ENCODE measurements around the gene MUC13. TPM values are rescaled to one million over a fixed set of nuclear protein-coding genes. Genes with fewer than 3 reads are reported as not detected.

Gene MUC13
- total RNA-seq, 2 donors from 2014 or later, result 0.49 TPM; not detected in 1

DNA sequence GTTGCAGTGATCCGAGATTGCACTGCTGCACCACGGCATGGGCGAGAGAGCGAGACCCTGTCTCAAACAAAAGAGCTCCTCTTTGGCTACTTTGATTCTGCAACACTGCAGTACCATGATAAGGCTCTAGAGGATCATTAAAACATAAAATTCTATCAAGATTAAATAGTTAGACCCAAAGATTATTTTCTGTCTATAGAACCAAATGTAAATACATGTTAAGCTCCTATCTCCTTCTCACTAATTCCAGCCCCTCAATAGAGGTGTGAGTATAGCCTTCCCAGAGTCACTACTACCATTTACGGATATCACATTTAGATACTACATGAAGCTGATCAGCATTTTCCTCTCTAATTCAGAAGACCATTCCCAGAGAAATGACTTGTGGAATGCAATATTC lies 4.3 kb upstream of the MUC13 start:
- ATAC-seq (ENCODE audit: insufficient number of reproducible peaks, low FRiP score, low read depth), result no peak

GRCh38 chr3:124937049-124937448 lies 2.5 kb upstream of the MUC13 start:
- H3K4me1 ChIP-seq (ENCODE audit: control insufficient read depth in 1 of 2, low read depth in 2 of 2), result no peaks in the 10 kb centered on the region
- H3K27me3 ChIP-seq (replicated peaks; ENCODE audit: insufficient read depth), result no peaks in the 10 kb centered on the region
- no peaks in the 10 kb centered on the region for H3K9me3 ChIP-seq
- H3K27ac ChIP-seq, result no peak overlapping the region
- H3K4me3 ChIP-seq, result no peak overlapping the region
- DNase-seq (ENCODE audit: low spot score) (no peak), ATAC-seq (ENCODE audit: insufficient number of reproducible peaks, low FRiP score, low read depth) (no peak)
- no peaks in the 10 kb centered on the region for H3K36me3 ChIP-seq
- no peak for TF ChIP-seq CTCF (IDR thresholded peaks at IDR 0.05)

More for the DNA sequence above, 4.3 kb upstream of the MUC13 start:
- Histone ChIP-seq H3K27ac (no peak overlapping the region), H3K27me3 (replicated peaks; ENCODE audit: insufficient read depth) (no peaks in the 10 kb centered on the region), H3K36me3 (no peaks in the 10 kb centered on the region), H3K9me3 (no peaks in the 10 kb centered on the region), H3K4me1 (ENCODE audit: control insufficient read depth in 1 of 2, low read depth in 2 of 2) (no peaks in the 10 kb centered on the region), H3K4me3 (no peak overlapping the region)
- DNase-seq (ENCODE audit: low spot score), result no peak
- no peak for TF ChIP-seq CTCF (IDR thresholded peaks at IDR 0.05)

- no peak for DNase-seq (ENCODE audit: low spot score)
- Histone ChIP-seq H3K4me3 (no peak overlapping the region), H3K9me3 (no peaks in the 10 kb centered on the region), H3K36me3 (no peaks in the 10 kb centered on the region), H3K27me3 (replicated peaks; ENCODE audit: insufficient read depth) (no peaks in the 10 kb centered on the region), H3K27ac (no peak overlapping the region), H3K4me1 (ENCODE audit: control insufficient read depth in 1 of 2, low read depth in 2 of 2) (no peaks in the 10 kb centered on the region)
- no peak for ATAC-seq (ENCODE audit: insufficient number of reproducible peaks, low FRiP score, low read depth)
- no peak for TF ChIP-seq CTCF (IDR thresholded peaks at IDR 0.05)
Measured at GRCh38 chr3:124935794-124936542, 1.4 kb upstream of the MUC13 start.

- DNase-seq (ENCODE audit: low spot score) (no peak), ATAC-seq (ENCODE audit: insufficient number of reproducible peaks, low FRiP score, low read depth) (no peak)
- H3K4me1 ChIP-seq (ENCODE audit: control insufficient read depth in 1 of 2, low read depth in 2 of 2), result no peaks in the 10 kb centered on the region
- no peak overlapping the region for H3K27ac ChIP-seq
- TF ChIP-seq CTCF (IDR thresholded peaks at IDR 0.05), result no peak
- no peaks in the 10 kb centered on the region for H3K36me3 ChIP-seq
- H3K27me3 ChIP-seq (replicated peaks; ENCODE audit: insufficient read depth), result no peaks in the 10 kb centered on the region
- H3K9me3 ChIP-seq, result no peaks in the 10 kb centered on the region
- H3K4me3 ChIP-seq, result no peak overlapping the region
Measured at GRCh38 chr3:124935264-124935663, 713 bp upstream of the MUC13 start.

DNA sequence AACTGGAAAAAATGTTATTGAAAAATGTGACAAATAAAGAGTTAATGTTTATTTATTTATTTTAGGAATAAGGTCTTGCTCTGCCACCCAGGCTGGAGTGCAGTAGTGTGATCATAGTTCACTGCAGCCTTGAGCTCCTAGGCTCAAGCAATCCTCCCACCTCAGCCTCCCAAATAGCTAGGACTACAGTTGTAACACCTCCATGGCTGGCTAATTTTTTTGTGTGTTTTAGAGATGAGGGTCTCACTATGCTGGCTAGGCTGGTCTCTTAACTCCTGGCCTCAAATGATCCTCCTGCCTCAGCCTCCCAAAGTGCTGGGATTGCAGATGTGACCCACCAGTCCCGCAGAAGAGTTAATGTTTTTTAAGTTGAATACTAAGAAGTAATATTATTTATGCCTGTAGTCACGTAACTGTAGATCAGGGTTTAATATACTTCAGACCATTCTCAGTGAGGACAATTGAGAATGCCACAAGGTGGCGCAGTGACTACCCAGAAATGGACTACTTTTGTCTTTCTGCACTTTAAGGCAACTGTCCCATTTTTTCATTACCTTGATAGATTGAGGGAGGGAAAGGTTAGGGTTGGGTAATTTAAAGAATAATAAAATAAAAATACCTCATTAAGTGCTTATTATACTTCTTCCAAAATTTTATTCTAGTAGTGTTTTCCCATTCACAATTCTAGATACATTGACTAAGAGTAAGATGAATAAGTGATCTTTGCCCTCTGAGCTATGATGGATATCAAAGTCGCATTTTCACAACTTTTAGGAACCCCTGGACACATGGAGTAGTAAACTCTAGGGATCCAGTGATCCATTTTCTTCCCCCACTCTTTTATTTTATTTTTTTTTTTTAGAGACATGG lies 6.0 kb downstream of the MUC13 start:
- peaks cover 0 to 7% of the 10 kb centered on the region in 2 donors for H3K4me1 ChIP-seq (ENCODE audit: control insufficient read depth in 1 of 2, low read depth in 2 of 2)
- TF ChIP-seq CTCF (IDR thresholded peaks at IDR 0.05), result peak; percentile 68
- no peak overlapping the region for H3K4me3 ChIP-seq
- H3K27ac ChIP-seq, result no peak overlapping the region
- ATAC-seq (ENCODE audit: insufficient number of reproducible peaks, low FRiP score, low read depth) (no peak), DNase-seq (ENCODE audit: low spot score) (no peak)
- no peaks in the 10 kb centered on the region for H3K36me3 ChIP-seq
- no peaks in the 10 kb centered on the region for H3K9me3 ChIP-seq
- H3K27me3 ChIP-seq (replicated peaks; ENCODE audit: insufficient read depth), result no peaks in the 10 kb centered on the region
